GM23248 (cell line): ENCODE results near the gene MYH11.

Experiments
- EZH2 ChIP-seq: fragments of 200-600 bp; sonication (generic); IDR thresholded peaks from 2 replicates; pipeline ENCODE4 v1.6.1; 2018; ENCODE audit warnings: antibody characterized with exemption, mild to moderate bottlenecking; ENCODE audit not compliant: insufficient read depth, poor library complexity, severe bottlenecking
- EZH2phosphoT487 ChIP-seq: fragments of 200-600 bp; sonication (generic); IDR thresholded peaks from 2 replicates; pipeline ENCODE4 v1.6.1; 2018; ENCODE audit warnings: antibody characterized with exemption, moderate library complexity, mild to moderate bottlenecking, low read depth; ENCODE audit not compliant: insufficient read depth

DNA sequence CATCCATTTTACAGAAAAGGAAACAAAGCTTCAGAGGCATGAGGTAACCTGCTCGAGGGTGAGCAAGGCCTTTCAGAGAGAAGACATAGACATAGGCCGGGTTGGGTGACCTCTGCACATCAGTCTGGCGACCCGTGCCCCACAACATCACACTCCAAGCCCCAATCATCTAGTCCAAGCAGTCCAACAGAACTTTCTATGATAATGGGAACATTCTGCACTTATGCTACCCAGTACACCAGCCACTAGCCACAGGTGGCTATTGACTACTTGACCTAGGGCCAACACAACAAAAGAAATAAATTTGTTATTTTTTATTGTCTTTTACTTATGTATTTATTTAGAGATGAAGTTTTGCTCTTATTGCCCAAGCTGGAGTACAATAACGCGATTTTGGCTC is 20.8 kb downstream of the MYH11 start:
- TF ChIP-seq EZH2 (no peak), EZH2phosphoT487 (no peak)
